ENCODE results near the gene FBXO2. TPM values are rescaled to one million over a fixed set of nuclear protein-coding genes. Genes with fewer than 3 reads are reported as not detected.

The FBXO2 gene
- total RNA-seq, 4 donors from 2014 or later = 1.7 to 7.4 (median 2.8) TPM

DNA sequence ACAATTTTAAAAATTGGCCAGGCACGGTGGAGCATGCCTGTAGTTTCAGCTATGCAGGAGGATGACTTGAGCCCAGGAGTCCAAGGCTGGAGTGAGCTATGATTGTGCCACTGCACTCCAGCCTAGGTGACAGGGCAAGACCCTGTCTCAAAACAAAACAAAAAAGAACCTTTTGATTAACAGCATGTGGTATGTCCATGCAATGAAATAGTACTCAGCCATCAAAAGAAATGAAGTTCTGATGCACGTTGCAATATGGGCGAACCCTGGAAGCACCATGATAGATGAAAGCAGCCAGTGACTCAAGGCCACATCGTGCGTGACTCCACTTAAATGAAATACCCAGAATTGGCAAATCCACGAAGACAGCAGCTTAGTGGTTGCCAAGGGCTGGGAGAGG, 47.5 kb downstream of the FBXO2 start:
- TF ChIP-seq, protein P1, sequence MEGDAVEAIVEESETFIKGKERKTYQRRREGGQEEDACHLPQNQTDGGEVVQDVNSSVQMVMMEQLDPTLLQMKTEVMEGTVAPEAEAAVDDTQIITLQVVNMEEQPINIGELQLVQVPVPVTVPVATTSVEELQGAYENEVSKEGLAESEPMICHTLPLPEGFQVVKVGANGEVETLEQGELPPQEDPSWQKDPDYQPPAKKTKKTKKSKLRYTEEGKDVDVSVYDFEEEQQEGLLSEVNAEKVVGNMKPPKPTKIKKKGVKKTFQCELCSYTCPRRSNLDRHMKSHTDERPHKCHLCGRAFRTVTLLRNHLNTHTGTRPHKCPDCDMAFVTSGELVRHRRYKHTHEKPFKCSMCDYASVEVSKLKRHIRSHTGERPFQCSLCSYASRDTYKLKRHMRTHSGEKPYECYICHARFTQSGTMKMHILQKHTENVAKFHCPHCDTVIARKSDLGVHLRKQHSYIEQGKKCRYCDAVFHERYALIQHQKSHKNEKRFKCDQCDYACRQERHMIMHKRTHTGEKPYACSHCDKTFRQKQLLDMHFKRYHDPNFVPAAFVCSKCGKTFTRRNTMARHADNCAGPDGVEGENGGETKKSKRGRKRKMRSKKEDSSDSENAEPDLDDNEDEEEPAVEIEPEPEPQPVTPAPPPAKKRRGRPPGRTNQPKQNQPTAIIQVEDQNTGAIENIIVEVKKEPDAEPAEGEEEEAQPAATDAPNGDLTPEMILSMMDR (IDR thresholded peaks at IDR 0.05) = no peak
- TF ChIP-seq POLR2A (IDR thresholded peaks at IDR 0.05) = no peak
- Histone ChIP-seq H3K4me3 (no peak overlapping the region), H3K9me3 (peaks cover 0 to 5% (median 0%) of the 10 kb centered on the region in 4 donors), H3K27ac (no peak overlapping the region), H3K4me1 (no peaks in the 10 kb centered on the region), H3K27me3 (no peaks in the 10 kb centered on the region), H3K36me3 (no peaks in the 10 kb centered on the region)
- DNase-seq = no peak

DNA sequence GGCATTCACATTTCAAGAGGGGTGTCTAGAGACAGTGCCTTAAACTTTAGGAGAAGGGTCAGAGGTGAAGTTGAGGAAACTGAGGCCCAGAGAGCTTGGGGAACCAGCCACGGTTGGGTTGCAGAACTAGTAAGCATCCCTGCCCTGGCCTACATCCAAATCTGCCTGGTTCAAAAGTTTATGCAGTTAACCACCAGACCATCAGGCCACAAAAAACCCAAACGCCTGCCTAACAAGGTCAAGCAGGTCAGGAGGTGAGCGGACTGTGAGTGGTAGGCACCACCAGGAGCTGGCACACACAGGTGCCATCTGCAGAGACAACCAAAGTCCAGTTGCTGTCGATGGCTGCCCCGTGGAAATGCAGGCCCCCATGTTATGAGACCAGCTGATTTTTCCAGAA, 51.2 kb downstream of the FBXO2 start:
- Histone ChIP-seq H3K4me3 (no peak overlapping the region), H3K36me3 (no peaks in the 10 kb centered on the region), H3K27ac (no peak overlapping the region), H3K9me3 (peaks cover 0 to 5% (median 0%) of the 10 kb centered on the region in 4 donors), H3K4me1 (no peaks in the 10 kb centered on the region), H3K27me3 (no peaks in the 10 kb centered on the region)
- TF ChIP-seq, protein P1 (IDR thresholded peaks at IDR 0.05) = no peak
- TF ChIP-seq POLR2A (IDR thresholded peaks at IDR 0.05) = no peak
- DNase-seq = no peak

DNA sequence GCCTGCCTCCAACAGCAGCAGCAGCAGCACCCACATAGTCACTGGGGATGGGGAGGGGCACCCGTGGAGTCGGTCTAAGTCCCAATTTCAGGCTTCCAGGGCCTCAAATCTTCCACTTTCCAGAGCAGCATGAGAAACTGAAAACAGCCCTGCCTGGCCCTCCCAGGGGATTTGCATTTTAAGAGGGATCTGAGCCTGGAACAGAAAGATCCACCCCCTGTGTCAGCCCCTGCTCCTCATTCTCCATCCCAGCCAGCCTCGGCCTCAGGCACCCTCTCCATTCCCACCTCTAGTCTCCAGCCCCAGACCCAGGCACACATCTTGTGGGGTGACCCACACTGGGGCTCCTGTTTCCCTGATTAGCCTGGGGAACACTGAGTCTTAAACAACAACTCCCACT, 51.8 kb downstream of the FBXO2 start:
- no peak for TF ChIP-seq POLR2A (IDR thresholded peaks at IDR 0.05)
- TF ChIP-seq, protein P1 (IDR thresholded peaks at IDR 0.05) = no peak

DNA sequence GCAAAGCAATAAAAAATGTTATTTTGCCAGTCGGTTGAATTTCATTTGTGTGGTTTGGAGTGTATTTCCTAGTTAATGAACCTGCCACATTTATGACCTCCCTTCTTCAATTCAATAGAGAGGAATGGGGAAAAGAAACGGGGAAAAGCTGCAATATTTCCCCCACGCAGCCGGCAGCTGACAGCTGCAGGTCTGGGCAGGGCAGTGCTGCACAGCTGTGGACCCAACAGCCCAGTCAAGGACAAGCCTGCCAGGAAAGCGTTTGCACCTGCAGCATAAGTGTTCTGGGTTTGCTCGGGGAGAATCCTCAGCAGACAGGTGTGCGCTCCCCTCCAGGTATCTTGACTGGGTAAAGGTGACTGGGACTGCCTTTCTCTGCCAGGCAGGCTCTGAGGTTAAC, 53.4 kb downstream of the FBXO2 start:
- H3K4me3 ChIP-seq = no peak overlapping the region
- H3K9me3 ChIP-seq = no peaks in the 10 kb centered on the region
- DNase-seq = no peak
- no peak overlapping the region for H3K27ac ChIP-seq
- no peak for TF ChIP-seq POLR2A (IDR thresholded peaks at IDR 0.05)
- TF ChIP-seq, protein P1 (IDR thresholded peaks at IDR 0.05) = no peak
- H3K4me1 ChIP-seq = no peaks in the 10 kb centered on the region
- no peaks in the 10 kb centered on the region for H3K27me3 ChIP-seq
- H3K36me3 ChIP-seq = no peaks in the 10 kb centered on the region

More for the DNA sequence above, 51.8 kb downstream of the FBXO2 start:
- Histone ChIP-seq H3K9me3 (peaks cover 0 to 5% (median 0%) of the 10 kb centered on the region in 4 donors), H3K4me1 (no peaks in the 10 kb centered on the region), H3K4me3 (no peak overlapping the region), H3K27me3 (no peaks in the 10 kb centered on the region), H3K36me3 (no peaks in the 10 kb centered on the region), H3K27ac (no peak overlapping the region)
- DNase-seq = no peak

DNA sequence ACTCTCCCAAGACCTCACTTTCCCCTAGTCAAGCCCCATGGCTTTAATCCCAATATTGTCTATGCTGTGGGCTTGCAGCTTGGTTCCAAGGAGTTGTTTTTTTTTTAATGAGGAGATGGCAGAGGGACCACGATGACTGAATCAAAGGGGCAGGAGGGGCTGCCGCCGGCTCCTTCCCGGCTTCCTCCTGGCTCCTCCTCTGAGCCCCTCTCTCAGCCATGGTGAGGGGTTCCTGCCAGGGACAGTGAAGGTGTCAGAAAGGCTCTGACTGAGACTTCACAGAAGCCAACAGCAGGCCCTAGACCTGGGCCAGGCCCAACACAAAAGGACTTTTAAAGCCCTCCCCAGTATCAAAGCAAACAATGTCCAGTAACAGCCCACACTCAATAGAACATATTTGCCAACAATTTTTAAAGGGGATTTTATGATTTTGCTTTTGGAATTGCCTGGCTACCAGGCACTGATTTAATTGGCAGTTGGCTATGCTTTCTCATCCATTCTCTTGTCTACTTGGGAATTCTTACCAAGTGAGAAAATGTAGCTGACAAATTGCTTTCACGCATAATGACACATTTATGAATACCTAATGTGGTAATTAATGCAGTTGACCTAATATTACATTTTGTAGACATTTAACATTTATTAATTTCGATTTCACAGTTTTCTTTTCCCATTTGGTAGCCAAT, 54.2 kb downstream of the FBXO2 start:
- TF ChIP-seq POLR2A (IDR thresholded peaks at IDR 0.05) = no peak
- TF ChIP-seq, protein P1 (IDR thresholded peaks at IDR 0.05) = no peak
- Histone ChIP-seq H3K27ac (no peak overlapping the region), H3K27me3 (no peaks in the 10 kb centered on the region), H3K9me3 (no peaks in the 10 kb centered on the region), H3K36me3 (no peaks in the 10 kb centered on the region), H3K4me1 (no peaks in the 10 kb centered on the region), H3K4me3 (no peak overlapping the region)
- no peak for DNase-seq

Measured in Peyer's patch (tissue), 4 donors.